Measurements from ENCODE around the gene TAL2. TPM values are rescaled to one million over a fixed set of nuclear protein-coding genes. Genes with fewer than 3 reads are reported as not detected.

Gene TAL2
- total RNA-seq = under 1 TPM in 1 of 4 donors, not detected in 3; 0.55 TPM

DNA sequence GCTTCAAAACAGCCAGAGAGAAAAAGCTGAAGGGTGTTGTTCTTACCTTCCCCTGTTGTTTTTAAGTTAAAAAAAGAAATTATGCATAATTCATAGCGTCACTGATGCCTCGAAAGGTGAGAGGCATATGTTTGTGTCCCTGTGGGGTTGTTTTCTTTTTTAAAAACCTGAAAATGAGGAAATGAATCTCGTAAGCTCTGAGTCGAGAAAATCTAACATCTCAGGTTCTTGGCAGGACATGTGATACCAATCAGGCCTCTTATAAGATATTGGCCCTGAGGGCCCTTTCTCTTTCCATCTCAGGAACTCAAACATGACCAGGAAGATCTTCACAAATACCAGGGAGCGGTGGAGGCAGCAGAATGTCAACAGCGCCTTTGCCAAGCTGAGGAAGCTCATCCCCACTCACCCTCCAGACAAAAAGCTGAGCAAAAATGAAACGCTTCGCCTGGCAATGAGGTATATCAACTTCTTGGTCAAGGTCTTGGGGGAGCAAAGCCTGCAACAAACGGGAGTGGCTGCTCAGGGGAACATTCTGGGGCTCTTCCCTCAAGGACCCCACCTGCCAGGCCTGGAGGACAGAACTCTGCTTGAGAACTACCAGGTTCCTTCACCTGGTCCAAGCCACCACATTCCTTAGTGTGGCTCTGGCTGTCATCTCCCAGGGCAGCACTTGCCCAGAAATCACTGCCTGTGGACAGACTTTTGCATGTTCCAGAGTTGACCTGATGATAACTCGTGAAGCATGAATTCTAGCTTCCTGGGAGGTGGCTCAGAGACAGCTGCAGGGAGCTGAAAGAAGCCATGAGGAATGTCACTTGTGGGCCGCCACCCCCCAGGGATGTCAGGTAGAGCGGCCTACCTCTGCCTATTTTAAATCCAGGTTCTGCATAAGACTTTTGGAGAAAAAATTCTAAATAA, at the start of gene TAL2:
TSS of gene TAL2 (plus strand) at position 274 of the 921 bp plus-strand sequence. CDS start at position 314, 40 bp downstream.
- H3K27ac ChIP-seq = no peak within 1 kb of the TSS
- TF ChIP-seq POLR2A (IDR thresholded peaks at IDR 0.05) = no peak
- H3K4me1 ChIP-seq = no peaks in the 10 kb centered on the region
- no peaks in the 10 kb centered on the region for H3K9me3 ChIP-seq
- H3K4me3 ChIP-seq = no peak within 1 kb of the TSS
- intact Hi-C loops (cut with DNase I; ENCODE audit: low total_unique reads) = no loop called here
- H3K27me3 ChIP-seq = peaks cover 0 to 4% of the 10 kb centered on the region in 2 donors
- H3K36me3 ChIP-seq = no peaks in the 10 kb centered on the region
- DNase-seq = no peak

GRCh38 chr9:105621001-105621400, 41.3 kb upstream of the TAL2 start:
- intact Hi-C loops (cut with DNase I; ENCODE audit: low total_unique reads) = no loop called here
- H3K27me3 ChIP-seq = no peaks in the 10 kb centered on the region
- no peak overlapping the region for H3K4me3 ChIP-seq
- H3K9me3 ChIP-seq = no peaks in the 10 kb centered on the region
- no peak overlapping the region for H3K27ac ChIP-seq
- no peak for DNase-seq
- TF ChIP-seq CTCF (IDR thresholded peaks at IDR 0.05) (no peak), POLR2A (IDR thresholded peaks at IDR 0.05) (no peak)
- no peaks in the 10 kb centered on the region for H3K4me1 ChIP-seq
- H3K36me3 ChIP-seq = no peaks in the 10 kb centered on the region

- H3K4me1 ChIP-seq = no peaks in the 10 kb centered on the region
- no peaks in the 10 kb centered on the region for H3K9me3 ChIP-seq
- intact Hi-C loops (cut with DNase I; ENCODE audit: low total_unique reads) = no loop called here
- DNase-seq = no peak
- no peaks in the 10 kb centered on the region for H3K36me3 ChIP-seq
- no peak for TF ChIP-seq CTCF (IDR thresholded peaks at IDR 0.05)
- no peak for TF ChIP-seq POLR2A (IDR thresholded peaks at IDR 0.05)
- H3K27me3 ChIP-seq = no peaks in the 10 kb centered on the region
- no peak overlapping the region for H3K27ac ChIP-seq
- H3K4me3 ChIP-seq = no peak overlapping the region
Observed at GRCh38 chr9:105625088-105625487, 37.2 kb upstream of the TAL2 start.

GRCh38 chr9:105632807-105633206, 29.4 kb upstream of the TAL2 start:
- H3K27me3 ChIP-seq = no peaks in the 10 kb centered on the region
- H3K27ac ChIP-seq = no peak overlapping the region
- DNase-seq = no peak
- no peaks in the 10 kb centered on the region for H3K9me3 ChIP-seq
- H3K4me1 ChIP-seq = no peaks in the 10 kb centered on the region
- no peak overlapping the region for H3K4me3 ChIP-seq
- intact Hi-C loops (cut with DNase I; ENCODE audit: low total_unique reads) = no loop called here
- no peaks in the 10 kb centered on the region for H3K36me3 ChIP-seq
- no peak for TF ChIP-seq CTCF (IDR thresholded peaks at IDR 0.05)
- no peak for TF ChIP-seq POLR2A (IDR thresholded peaks at IDR 0.05)

GRCh38 chr9:105633411-105633810, 28.8 kb upstream of the TAL2 start:
- intact Hi-C loops (cut with DNase I; ENCODE audit: low total_unique reads) = no loop called here
- Histone ChIP-seq H3K4me1 (no peaks in the 10 kb centered on the region), H3K4me3 (no peak overlapping the region), H3K36me3 (no peaks in the 10 kb centered on the region), H3K9me3 (no peaks in the 10 kb centered on the region), H3K27ac (no peak overlapping the region), H3K27me3 (no peaks in the 10 kb centered on the region)
- TF ChIP-seq CTCF (IDR thresholded peaks at IDR 0.05) (no peak), POLR2A (IDR thresholded peaks at IDR 0.05) (no peak)
- DNase-seq = no peak

Data from uterus (tissue), 4 donors.